ENCODE measurements around the gene B4GALNT2.

B4GALNT2 gene

GRCh38 chr17:49214676-49215360 is 82.2 kb downstream of the B4GALNT2 start:
- no peak for DNase-seq

- DNase-seq, result no peak
These were observed 83.9 kb downstream of the B4GALNT2 start for GRCh38 chr17:49216482-49216881.

- peak; percentile 75 to 77 (median 76) for DNase-seq
These were observed 84.5 kb downstream of the B4GALNT2 start for GRCh38 chr17:49216953-49217650.

GRCh38 chr17:49217651-49218413 is 85.3 kb downstream of the B4GALNT2 start:
- peak; percentile 83 to 86 (median 86) for DNase-seq

GRCh38 chr17:49218941-49219913 is 86.7 kb downstream of the B4GALNT2 start:
- DNase-seq, result peak; percentile 81 to 90 (median 85)

- no peak for DNase-seq
These were observed 87.4 kb downstream of the B4GALNT2 start for GRCh38 chr17:49219987-49220386.

GRCh38 chr17:49223168-49223516 is 90.6 kb downstream of the B4GALNT2 start:
- peak in 1 of 3 donors; percentile 32 for DNase-seq

GRCh38 chr17:49223517-49224197 is 91.1 kb downstream of the B4GALNT2 start:
- DNase-seq, result peak; percentile 58 to 70 (median 63)

- no peak for DNase-seq
These were observed 91.8 kb downstream of the B4GALNT2 start for GRCh38 chr17:49224198-49224996.

DNA sequence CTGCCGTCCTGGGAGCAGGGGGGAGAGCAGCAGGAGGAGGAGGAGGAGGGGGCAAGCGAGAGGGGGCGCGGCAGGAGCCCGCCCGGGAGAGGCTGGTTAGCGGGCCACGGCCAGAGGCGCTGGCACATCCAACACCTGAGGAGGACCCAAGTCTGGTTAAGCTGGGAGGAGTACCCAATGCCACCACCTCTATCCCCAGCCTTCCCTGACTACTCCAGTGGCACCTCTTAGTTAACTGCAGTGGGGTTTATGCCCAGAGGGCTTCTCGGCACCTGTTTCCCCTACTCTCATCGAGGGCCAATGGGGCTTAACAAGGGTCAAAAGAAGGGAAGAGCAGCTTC is 92.4 kb downstream of the B4GALNT2 start:
- DNase-seq, result no peak

DNA sequence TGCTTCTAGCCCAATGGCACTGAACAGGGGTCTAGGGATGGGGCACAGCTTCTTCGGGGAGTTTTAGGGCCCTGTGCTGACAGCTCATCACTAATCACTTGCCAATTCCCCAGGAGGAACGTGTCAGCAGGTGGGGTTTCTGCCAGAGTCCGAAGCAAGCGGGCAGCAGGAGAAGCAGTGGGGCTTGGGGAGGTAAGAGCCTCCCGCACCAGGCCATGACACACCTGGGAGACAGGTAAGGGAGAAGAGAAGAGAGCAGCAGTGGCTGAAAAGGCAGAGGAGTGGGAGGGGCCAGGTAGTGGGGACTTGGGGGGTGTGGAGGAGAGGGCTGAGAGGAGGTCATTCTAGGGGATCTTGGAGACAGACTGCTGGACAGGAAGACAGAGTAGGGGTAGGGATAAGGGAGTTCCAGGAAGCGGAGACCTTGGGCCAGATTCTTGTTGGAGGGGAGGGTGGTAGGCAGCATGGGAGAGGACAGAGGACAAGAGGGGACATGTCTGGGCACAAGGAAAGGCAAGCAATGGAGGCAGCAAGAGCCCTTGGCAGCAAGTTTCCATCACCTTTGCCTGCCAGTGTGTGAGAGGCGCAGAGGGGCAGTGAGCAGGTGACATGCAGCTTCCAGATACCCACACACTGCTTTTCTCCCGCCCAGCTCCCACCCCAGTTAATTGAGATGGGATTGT is 93.1 kb downstream of the B4GALNT2 start:
- no peak for DNase-seq
